GM21526 (cell line): ENCODE results near the gene TGFB1I1.
A peak's percentile ranks its signal among the peaks of the same experiment; 100 is the strongest.
"Not testable (repeated sequence)": the region's sequence is repeated elsewhere in the genome, so short reads cannot be mapped to it uniquely, and the experiment has no call there.

Experiments
- ATAC-seq: cut with Tn5 transposase; IDR thresholded peaks from one replicate; pipeline ENCODE4 v1.9.1; 2021; ENCODE audit warnings: moderate library complexity; ENCODE audit not compliant: unreplicated experiment, low FRiP score

TGFB1I1 gene

DNA sequence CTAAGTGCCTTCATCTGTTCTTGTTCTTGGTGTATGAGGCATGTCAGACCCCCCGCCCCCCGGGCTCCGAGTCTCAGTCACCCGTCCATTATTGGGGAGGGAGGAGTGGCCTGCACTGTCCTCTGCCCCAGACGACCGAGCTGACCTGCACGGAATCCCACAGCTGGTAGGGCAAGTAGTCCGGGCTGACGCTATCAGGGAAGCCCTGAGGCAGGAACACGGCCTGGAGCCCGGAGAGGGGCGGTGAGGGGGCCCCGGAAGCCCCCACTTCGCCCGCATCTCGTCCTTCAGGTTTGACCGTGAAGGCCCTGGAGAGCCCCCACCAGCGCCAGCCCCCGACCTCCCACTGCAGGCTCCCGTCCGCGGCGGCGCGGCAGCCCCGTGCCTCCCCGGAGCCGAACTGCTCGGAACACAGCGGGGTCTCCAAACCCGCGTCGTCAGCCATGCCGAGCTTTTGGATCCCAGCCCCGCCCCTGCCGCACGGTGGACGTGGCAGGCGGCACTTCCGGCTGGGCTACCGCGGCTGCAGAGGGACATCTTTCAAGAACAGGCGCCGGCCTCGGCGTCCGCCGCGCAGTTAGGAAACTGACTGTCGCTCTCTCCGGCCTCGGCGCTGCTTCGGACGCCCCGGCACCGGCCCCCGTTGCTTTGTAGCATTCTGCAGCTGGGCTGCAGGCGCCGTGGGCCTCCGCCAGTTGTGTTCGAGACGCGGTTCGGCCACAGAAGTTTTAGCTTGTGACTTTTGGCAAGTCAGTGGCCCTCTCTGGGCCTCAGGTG is 36.2 kb downstream of the TGFB1I1 start, which contains the start of gene RUSF1:
TSS of gene RUSF1 (minus strand) at position 463 of the 777 bp plus-strand sequence. CDS start at position 445, 18 bp downstream.
- peak; percentile 89 for ATAC-seq

DNA sequence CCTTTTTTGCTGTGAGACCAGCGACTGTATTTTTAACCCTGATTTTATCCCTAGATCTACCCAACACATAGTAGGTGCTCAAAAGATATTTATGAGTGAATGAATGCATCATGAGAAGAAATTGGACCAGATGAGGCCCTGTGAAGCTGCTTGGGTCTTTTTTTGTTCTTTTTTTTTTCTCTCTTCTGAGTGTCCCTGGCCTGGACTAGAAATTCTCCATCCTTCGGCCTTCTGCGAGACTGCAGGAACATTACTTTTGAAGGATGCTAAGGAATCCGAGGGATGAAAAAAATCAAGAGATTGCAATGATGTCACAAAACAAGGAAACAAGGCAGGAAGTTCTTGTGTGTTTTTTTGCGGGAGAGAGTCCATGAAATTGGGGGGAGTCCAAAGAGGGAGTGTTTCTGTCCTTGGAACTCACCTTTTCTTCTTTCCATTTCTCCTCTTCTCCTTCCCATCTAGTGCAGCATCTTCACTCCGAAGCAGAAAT is 36.8 kb downstream of the TGFB1I1 start:
- ATAC-seq, result no peak

DNA sequence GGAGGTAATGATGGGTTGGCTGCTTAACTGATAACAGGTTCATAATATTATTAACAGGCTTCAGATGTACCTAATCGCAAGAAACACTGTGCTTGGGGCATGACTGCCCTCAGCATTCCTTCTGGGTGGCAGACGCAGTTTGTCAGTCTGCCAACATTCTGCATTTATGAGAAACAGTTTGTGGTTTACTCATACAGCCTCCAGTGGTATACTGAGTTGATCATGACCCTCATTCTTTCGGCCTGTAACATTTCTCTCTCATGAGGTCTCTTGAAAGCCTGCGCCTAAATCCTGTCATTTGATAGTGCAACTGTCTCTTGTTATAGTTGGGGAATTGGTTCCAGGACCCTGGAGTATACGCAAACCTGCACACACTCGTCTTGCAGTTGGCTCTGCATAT is 41.2 kb downstream of the TGFB1I1 start:
- ATAC-seq, result no peak

DNA sequence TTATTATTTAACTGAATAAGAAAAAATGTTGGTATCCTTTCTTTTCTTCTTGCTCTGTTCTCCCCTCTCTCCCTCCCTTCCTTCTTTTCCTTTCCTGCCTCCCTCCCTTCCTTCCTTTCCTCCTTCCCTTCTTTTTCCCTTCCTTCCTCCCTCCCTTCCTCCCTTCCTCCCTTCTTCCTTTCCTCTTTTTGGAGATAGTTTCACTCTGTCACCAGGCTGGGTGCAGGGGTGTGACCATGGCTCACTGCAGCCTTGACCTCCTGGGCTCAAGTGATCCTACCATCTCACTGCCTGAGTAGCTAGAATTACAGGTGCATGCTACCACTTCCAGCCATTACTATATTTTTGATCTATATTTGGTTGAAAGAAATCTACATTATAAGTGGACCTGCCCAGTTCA is 41.9 kb downstream of the TGFB1I1 start:
- no peak for ATAC-seq

DNA sequence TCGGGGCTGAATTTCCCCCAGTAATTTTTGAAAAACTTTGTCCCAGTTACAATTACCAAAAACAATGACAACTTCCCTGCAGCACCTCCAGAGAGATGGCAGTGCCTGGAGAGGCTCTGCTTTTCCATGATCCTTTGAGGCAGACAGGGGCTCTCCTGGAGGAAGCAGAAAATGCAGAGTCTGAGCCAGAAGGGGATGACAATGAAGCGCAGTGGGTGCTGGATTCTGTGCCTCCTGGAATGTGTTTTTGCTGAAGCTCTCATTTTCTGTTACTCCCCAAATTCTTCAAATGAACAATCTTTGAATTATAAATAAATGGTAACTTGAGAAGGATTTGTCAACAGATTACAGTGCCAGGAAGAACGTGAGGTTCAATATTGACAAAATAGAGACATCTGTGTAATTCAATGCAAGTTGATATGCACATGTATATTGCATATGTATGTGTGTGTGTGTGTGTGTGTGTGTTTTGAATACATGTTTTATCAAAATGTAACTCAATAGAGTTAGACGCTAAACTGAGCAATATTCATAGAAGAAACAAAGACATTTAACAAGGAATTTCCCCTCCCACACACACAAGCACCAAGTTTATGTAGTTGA is 45.9 kb downstream of the TGFB1I1 start:
- ATAC-seq, result no peak

DNA sequence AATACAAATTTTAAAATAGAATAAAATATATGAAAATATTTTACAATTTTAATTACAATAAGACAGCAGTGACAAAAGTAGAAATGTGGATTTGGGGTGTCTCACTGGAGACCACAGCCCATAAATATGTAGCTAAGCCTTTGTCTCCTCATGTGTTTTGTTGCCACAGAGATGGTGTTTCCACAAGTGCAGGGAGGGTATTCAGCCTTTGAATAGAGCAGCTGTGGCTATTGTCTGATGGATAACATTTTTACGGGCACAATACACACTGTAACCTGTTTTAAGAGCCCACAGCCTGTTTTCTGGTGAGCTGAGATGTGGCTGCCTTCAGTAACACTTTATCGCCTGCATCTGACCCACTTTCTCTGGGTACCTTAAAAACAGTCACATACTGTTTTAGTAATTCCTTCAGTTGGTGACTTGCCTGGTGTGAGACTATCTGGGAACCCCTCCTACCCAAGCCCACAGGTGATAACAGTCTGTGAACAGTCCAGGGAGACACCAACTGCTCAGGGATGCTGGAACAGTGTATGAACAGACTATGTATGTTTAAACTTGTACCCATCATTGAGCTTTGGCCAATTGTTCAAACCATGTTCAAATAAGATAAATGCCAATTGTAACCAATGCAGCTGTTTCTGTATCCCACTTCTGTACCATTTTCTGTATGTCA is 47.9 kb downstream of the TGFB1I1 start:
- ATAC-seq, result no peak

DNA sequence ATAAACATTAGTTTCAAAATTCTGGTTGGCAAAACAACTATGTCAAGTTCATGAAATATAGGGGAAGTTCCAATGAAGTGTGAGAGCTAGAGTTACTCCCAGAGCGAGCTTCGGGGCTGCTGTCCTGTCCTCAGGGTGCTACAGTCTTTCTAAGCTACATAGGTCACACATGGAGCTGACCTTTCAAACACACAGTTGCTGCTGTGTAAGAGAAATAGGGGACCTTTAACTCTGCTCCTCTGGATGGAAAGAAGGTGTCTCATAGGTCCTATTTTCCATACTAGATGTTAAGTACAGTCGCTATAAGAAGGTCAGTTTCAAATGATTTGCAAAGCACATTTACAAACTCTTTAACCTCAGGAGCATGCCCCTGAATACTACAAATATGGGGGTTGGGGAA is 49.4 kb downstream of the TGFB1I1 start:
- ATAC-seq, result no peak

DNA sequence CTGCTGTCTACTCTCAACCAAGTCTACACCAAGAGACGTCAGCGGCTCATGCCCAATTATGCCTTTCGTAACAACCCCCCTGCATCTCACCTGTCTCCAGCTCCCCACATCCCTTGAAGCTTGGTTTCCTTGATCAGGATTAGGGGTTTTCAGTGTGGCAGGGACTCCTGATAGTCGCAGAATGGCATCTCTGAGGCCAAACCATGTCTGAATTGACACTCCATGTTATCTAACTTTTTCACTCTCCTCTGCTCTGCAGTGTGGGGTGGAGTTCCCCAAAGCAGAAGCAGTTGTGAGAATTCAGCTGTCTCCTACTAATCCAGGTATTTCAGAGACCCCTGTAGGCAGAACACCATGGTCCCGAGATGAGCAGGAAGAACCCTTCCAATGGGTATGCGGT is 50.1 kb downstream of the TGFB1I1 start:
- ATAC-seq, result no peak

DNA sequence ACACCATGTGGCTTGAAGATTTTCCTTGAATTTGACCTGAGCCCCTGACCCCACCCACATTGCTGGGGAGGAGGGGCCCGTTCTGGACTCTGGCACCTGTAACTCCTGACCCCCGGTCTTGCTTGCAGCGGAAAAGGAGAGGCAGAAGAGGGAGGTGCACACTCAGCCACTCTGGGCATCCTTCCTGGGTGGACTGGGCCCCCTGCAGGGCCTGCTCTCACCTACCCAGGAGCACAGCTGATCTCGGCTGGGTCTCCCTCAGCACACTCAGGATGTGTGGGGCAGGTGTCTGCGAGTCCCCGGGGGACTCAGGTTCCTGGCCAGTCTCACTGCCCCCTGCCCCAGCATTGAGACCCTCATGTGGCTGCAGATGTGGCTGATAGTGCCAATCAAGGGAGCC is 51.8 kb downstream of the TGFB1I1 start:
- ATAC-seq, result not testable (repeated sequence)

DNA sequence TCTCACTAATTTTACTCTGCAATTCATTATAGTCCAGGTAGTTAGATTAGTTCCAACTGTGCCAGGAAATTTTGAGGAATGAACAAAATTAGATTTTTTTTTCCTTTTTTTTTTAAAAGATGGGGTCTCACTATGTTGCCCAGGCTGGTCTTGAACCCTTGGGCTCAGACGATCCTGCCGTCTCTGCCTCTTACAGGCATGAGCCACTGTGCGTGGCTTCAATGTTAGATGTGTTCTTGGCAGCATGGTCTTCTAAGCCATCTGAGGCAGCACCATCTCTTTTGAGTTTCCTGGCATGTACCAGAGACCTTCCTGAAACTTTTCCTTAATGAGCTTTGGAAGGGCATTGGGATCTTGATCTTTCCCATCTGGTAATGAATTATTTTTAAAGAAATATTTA is 53.2 kb downstream of the TGFB1I1 start:
- no peak for ATAC-seq
